HG03196 (cell line): ENCODE measurements around the gene MS4A8.
"Not testable (repeated sequence)": the region's sequence is repeated elsewhere in the genome, so short reads cannot be mapped to it uniquely, and the experiment has no call there.

Experiments
- ATAC-seq: cut with Tn5 transposase; IDR thresholded peaks from one replicate; pipeline ENCODE4 v1.9.1; 2021; ENCODE audit not compliant: unreplicated experiment

Gene MS4A8

DNA sequence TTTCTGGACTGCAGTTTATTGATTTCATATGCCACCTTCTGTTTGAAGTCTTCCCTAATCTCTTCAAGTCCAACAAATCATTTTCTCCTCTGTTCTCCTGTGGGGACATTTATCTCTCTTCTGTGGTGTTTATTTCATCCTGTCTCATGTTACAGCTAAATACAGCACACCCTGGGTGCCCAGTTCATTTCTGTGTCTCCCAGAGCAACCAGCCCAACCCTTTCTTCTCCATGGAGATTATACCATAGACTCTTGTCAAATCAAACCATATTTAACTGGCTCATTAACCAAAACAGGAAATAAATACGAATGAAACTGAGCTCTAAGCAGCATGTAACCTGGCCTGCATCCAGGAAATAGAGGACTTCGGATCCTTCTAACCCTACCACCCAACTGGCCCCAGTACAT lies at the start of gene MS4A8:
Gene MS4A8, plus strand, starts transcription at position 329 of the 408 bp plus-strand sequence. CDS start 1,249 bp downstream, outside the sequence.
- ATAC-seq, result no peak

GRCh38 chr11:60657888-60658287 lies 41.5 kb upstream of the MS4A8 start:
- ATAC-seq, result no peak

DNA sequence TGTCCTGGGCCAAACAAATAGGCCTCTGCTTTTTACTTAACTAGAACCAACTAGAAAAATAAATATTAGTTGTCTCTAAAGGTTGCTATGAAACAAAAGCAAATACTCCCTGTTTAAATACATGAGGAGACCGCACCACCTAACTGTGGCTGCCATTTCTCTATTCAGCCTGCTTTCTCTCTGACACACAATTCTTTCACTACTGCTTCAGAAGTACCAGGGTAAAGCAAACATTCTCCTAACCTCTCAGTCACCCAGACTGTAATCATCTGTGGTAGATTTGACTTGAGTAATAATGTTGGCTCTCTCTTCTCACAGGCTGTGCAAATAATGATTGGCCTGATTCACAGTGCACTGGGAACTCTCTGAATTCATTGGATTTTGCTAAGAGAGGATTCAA lies 41.0 kb upstream of the MS4A8 start:
- no peak for ATAC-seq

- no peak for ATAC-seq
These were observed 27.2 kb upstream of the MS4A8 start for GRCh38 chr11:60672255-60672654.

GRCh38 chr11:60678231-60678630 lies 21.2 kb upstream of the MS4A8 start:
- ATAC-seq, result not testable (repeated sequence)

DNA sequence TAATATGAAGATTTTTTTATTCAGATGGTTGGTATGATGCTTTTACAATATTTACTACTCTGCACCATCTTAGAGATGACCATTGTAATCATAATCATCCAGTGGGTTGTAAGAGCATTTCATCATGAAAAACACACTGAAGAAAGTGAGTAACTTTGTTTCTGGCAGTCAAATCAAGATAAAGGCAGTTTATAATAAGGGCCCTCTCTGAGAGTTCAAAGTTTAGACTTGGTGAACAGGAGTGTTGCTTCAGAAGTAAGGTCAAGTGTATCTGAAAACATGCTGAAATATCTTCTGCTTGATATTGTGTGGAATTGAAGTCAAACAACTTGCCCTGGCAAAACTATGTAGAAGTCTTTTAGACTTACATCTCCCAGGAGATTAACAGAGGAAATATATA lies 19.5 kb upstream of the MS4A8 start:
- ATAC-seq, result no peak

- ATAC-seq, result no peak
These were observed 18.8 kb upstream of the MS4A8 start for GRCh38 chr11:60680455-60681119.

DNA sequence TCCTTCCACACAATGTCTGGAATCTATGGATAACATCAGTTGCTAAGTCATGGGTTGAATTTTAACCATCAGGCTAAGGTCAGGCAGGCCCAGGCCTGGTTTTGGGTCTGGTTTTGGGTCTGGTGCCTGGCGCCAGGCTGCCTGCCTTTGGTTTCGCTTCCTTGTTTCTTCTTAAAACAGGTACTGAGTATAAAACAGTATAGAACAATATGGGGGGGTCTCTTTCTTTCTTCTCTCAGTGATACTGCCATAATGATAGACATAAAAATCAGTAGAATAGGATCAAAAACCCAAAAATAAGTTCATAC lies 14.9 kb upstream of the MS4A8 start:
- ATAC-seq, result not testable (repeated sequence)

- ATAC-seq, result no peak
These were observed 7.8 kb upstream of the MS4A8 start for GRCh38 chr11:60691661-60692060.

- ATAC-seq, result no peak
These were observed 524 bp downstream of the MS4A8 start for GRCh38 chr11:60699936-60700335.

GRCh38 chr11:60700689-60701468 lies 1.5 kb downstream of the MS4A8 start:
- ATAC-seq, result no peak

DNA sequence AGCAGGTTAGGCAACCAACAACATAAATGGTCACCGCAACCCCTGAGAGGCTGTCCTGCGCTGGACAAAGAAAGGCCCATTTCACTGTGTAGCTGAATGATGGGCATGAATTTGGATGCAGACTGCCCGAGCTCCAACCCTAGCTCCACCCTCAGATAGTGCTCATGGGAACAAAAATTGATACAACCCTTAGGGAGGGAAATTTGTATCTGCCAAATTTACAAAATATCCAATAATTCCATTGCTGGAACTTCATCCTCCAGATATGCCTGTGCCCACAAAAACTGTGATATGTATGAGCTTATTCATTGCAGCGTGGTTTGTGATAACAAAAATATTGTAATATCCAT lies 2.0 kb downstream of the MS4A8 start:
- ATAC-seq, result no peak

- ATAC-seq, result no peak
These were observed 4.0 kb downstream of the MS4A8 start for GRCh38 chr11:60703374-60703773.

DNA sequence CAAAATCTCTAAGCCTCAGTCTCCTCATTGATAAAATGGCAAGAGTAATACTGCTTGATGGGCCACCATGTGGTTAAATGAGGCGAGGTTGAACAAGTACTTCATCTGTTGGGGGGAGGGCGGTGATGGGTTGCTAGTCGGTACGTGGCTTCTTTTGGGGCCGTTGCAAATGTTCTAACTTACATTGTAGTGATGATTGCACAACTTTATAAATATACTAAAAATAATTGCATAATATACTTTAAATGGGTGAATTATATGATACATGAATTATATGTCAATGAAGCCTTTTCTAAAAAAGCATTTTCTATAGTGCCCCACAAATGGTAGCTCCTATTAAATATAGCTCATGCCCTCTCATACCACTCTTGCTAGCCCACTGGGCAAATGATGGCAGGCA lies 6.5 kb downstream of the MS4A8 start:
- ATAC-seq, result no peak

DNA sequence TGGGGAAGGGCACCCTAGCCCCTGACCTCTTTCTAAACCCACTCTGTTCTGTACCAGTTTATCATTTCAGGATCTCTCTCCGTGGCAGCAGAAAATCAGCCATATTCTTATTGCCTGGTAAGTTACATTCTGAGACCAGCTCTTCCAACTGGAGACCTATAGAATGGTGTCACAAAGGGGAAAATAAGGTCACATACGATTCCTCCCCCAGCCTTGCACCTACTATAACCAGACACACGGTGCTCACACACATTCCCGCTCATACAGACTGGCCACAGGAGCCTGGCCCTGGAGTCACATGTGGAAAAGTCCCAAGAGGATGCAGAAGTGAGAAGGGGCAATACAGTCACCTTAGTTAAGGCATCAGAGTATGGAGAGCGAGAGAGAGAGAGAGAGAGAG lies 7.5 kb downstream of the MS4A8 start:
- no peak for ATAC-seq

DNA sequence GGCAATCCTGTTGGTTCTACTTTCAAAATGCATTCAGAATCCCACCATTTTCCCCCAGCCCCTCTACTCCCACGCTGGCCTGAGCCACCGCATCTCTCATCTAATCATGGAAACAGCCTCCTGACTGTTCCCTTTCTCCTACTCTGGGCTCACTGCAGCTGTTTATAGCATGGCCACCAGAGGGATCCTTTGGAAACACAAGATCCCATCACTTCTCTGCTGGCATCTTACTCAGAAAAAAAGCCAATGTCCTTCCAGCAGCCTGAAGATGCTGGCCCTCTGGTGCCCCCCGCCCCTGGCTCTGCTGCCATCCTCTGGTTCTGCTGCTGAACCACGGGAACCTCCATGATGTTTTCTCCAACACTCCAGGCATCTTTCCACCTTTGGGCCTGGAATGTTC lies 11.1 kb downstream of the MS4A8 start:
- no peak for ATAC-seq

DNA sequence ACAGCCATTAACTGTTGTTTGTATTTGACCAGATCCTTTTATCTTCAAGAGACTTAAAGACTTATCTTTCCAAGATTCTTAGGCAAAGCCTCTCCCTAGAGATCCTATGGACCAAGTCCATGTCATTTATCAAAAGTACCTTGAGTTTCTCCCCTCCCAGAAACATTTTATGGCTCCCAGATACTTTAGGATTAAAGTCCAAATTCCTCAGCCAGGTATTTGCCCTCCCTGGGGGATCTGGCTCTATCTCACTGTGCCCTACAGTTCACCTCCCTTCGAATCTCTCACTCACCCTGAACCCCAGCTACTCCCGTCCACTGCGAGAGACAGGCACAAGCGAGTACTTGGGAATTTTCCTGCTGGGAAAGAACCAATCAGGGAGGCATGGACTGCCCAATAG lies 11.9 kb downstream of the MS4A8 start:
- ATAC-seq, result no peak

GRCh38 chr11:60713423-60713822 lies 14.0 kb downstream of the MS4A8 start:
- ATAC-seq, result not testable (repeated sequence)

DNA sequence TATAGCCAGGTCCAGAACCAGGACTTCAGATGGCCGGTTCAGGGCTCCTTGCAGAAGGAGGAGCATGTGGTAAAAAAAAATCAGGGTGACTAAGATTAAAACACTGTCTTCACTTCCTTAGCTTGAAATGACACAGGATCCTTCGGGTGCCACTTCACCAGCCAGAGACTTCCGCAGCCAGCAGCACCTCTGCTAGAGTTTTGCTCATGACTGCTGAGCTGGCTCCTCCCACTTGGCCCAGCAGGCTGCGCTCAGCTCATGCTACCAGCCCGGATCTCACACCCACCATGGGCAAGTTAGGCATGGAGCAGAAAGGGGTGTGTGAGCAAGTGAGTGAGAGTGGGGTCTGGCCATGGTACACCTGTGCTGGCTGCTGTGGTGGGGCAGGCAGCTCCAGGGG lies 18.5 kb downstream of the MS4A8 start:
- no peak for ATAC-seq

GRCh38 chr11:60718524-60719316 lies 19.3 kb downstream of the MS4A8 start:
- no peak for ATAC-seq

GRCh38 chr11:60719391-60719790 lies 20.0 kb downstream of the MS4A8 start:
- no peak for ATAC-seq

DNA sequence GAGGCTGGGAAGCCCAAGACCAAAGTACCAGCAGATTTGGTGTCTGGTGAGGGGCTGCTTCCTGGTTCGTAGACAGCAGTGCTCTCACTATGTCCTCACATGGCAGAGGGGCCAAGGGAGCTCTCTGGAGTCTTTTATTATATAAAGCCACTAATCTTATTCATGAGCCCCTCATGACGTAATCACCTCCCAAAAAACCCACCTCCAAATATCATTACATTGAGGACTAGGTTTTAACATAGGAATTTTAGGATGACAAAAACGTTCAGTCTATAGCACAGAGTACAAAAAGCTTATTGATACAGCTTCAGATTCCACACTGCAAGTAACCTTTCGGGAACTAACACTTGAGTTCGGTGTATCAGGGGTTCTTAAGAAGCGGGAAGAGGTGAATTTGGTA lies 21.0 kb downstream of the MS4A8 start:
- ATAC-seq, result no peak
